Vagina (tissue), 2 donors: ENCODE data around the gene ABCA10. TPM values are rescaled to one million over a fixed set of nuclear protein-coding genes. Genes with fewer than 3 reads are reported as not detected.

Experiments
- DNase-seq, 2 donors: peaks; one replicate each; pipeline ENCODE4 v3.0.0-alpha.2; 2017; ENCODE audit errors: extremely low spot score in 2 of 2
- H3K27ac ChIP-seq: fragments of 200-600 bp; sonication (generic); one replicate; pipeline ENCODE4 v1.5.1; 2019
- H3K27me3 ChIP-seq: fragments of 200-600 bp; sonication (generic); one replicate; pipeline ENCODE4 v1.5.1; 2019
- H3K36me3 ChIP-seq, 2 donors: fragments of 200-600 bp; sonication (generic); one replicate each; pipeline ENCODE4 v1.5.1; 2017 to 2019
- H3K4me1 ChIP-seq: fragments of 200-600 bp; sonication (generic); one replicate; pipeline ENCODE4 v1.5.1; 2019
- H3K4me3 ChIP-seq, 2 donors: fragments of 200-600 bp; sonication (generic); 1 replicate in 1 of 2; 2 replicates in 1 of 2; pipeline ENCODE4 v1.5.1; 2016 to 2019
- H3K9me3 ChIP-seq: fragments of 200-600 bp; sonication (generic); one replicate; pipeline ENCODE4 v1.5.1; 2019
- POLR2A ChIP-seq, 2 donors: fragments of 450-650 bp; IDR thresholded peaks; one replicate each; pipeline ENCODE4 v1.6.1; 2017; ENCODE audit warnings: antibody characterized with exemption in 2 of 2, mild to moderate bottlenecking in 2 of 2, moderate library complexity in 2 of 2
- POLR2AphosphoS5 ChIP-seq, 2 donors: sonication (generic); formaldehyde crosslinking; IDR thresholded peaks; one replicate each; pipeline ENCODE4 v1.9.0; 2017; ENCODE audit warnings: antibody characterized with exemption in 2 of 2, mild to moderate bottlenecking in 2 of 2, low read depth in 1 of 2; ENCODE audit not compliant: insufficient read depth in 1 of 2
- intact Hi-C: fragments of 100-400 bp; cut with DNase I; formaldehyde crosslinking; loops from one replicate; pipeline ENCODE4 v1.15.1; 2023
- total RNA-seq: library from RNA; depleted of rRNA; stranded (reverse); fragments of >200 nt; gene quantifications from one replicate; pipeline ENCODE4 v1.2.3, GENCODE V29; 2016
- TF ChIP-seq, protein P1 (sequence below), 3 experiments: fragments of 450-650 bp in 2 of 3; fragments of 200-600 bp in 1 of 3; sonication (generic) in 1 of 3; IDR thresholded peaks; one replicate each; pipeline ENCODE4 v1.5.1; 2017 to 2019; ENCODE audit warnings: antibody characterized with exemption in 3 of 3, mild to moderate bottlenecking in 2 of 3, moderate library complexity in 2 of 3

The ABCA10 gene
- total RNA-seq, 1 donor from 2014 or later: 32.2 TPM

- no peak overlapping the region for H3K27ac ChIP-seq
- intact Hi-C loops: no loop called here
- no peaks in the 10 kb centered on the region for H3K36me3 ChIP-seq
- DNase-seq: no peak
- H3K9me3 ChIP-seq: peaks cover 4% of the 10 kb centered on the region
- TF ChIP-seq, protein P1, sequence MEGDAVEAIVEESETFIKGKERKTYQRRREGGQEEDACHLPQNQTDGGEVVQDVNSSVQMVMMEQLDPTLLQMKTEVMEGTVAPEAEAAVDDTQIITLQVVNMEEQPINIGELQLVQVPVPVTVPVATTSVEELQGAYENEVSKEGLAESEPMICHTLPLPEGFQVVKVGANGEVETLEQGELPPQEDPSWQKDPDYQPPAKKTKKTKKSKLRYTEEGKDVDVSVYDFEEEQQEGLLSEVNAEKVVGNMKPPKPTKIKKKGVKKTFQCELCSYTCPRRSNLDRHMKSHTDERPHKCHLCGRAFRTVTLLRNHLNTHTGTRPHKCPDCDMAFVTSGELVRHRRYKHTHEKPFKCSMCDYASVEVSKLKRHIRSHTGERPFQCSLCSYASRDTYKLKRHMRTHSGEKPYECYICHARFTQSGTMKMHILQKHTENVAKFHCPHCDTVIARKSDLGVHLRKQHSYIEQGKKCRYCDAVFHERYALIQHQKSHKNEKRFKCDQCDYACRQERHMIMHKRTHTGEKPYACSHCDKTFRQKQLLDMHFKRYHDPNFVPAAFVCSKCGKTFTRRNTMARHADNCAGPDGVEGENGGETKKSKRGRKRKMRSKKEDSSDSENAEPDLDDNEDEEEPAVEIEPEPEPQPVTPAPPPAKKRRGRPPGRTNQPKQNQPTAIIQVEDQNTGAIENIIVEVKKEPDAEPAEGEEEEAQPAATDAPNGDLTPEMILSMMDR (IDR thresholded peaks at IDR 0.05): no peak
- TF ChIP-seq POLR2AphosphoS5 (IDR thresholded peaks at IDR 0.05; ENCODE audit: insufficient read depth in 1 of 2, low read depth in 1 of 2): no peak
- TF ChIP-seq POLR2A (IDR thresholded peaks at IDR 0.05): no peak
- H3K4me1 ChIP-seq: no peaks in the 10 kb centered on the region
- H3K27me3 ChIP-seq: no peaks in the 10 kb centered on the region
- no peak overlapping the region for H3K4me3 ChIP-seq
These were observed 2.9 kb upstream of the ABCA10 start for GRCh38 chr17:69231521-69231920.

GRCh38 chr17:69230939-69231338 is 2.3 kb upstream of the ABCA10 start:
- H3K27ac ChIP-seq: no peak overlapping the region
- DNase-seq: no peak
- no peak overlapping the region for H3K4me3 ChIP-seq
- H3K36me3 ChIP-seq: no peaks in the 10 kb centered on the region
- intact Hi-C loops: no loop called here
- no peaks in the 10 kb centered on the region for H3K27me3 ChIP-seq
- no peaks in the 10 kb centered on the region for H3K4me1 ChIP-seq
- TF ChIP-seq, protein P1 (IDR thresholded peaks at IDR 0.05): no peak
- TF ChIP-seq POLR2A (IDR thresholded peaks at IDR 0.05) (no peak), POLR2AphosphoS5 (IDR thresholded peaks at IDR 0.05; ENCODE audit: insufficient read depth in 1 of 2, low read depth in 1 of 2) (no peak)
- peaks cover 4% of the 10 kb centered on the region for H3K9me3 ChIP-seq

GRCh38 chr17:69228018-69228417 is 606 bp downstream of the ABCA10 start:
- Histone ChIP-seq H3K36me3 (no peaks in the 10 kb centered on the region), H3K4me1 (peaks cover 4% of the 10 kb centered on the region), H3K4me3 (peak overlapping the region in 1 of 2 donors; percentile 21), H3K27me3 (no peaks in the 10 kb centered on the region), H3K27ac (peak overlapping the region; percentile 50), H3K9me3 (peaks cover 4% of the 10 kb centered on the region)
- intact Hi-C loops: no loop called here
- TF ChIP-seq, protein P1 (IDR thresholded peaks at IDR 0.05): no peak
- TF ChIP-seq POLR2A (IDR thresholded peaks at IDR 0.05): no peak
- TF ChIP-seq POLR2AphosphoS5 (IDR thresholded peaks at IDR 0.05; ENCODE audit: insufficient read depth in 1 of 2, low read depth in 1 of 2): no peak
- no peak for DNase-seq

DNA sequence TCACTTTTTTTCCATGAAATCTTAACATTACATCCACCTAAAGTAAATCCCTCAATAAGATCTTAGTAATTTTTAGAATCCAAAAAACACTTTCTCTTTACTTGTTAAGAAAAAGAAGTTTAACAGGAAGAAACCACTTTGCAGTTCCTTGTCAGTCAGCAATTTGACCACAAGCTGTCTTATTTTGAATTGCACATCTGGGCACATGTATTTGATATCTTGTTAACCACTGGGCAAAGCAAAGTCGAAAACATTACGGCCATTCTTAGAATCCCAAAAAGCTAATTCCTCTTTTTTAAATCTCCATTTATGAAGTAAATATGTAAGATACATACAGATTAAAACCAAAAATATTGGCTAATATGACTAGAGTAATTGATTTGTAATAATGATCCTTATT is 1.1 kb downstream of the ABCA10 start:
- TF ChIP-seq, protein P1 (IDR thresholded peaks at IDR 0.05): no peak
- no peak for TF ChIP-seq POLR2A (IDR thresholded peaks at IDR 0.05)
- TF ChIP-seq POLR2AphosphoS5 (IDR thresholded peaks at IDR 0.05; ENCODE audit: insufficient read depth in 1 of 2, low read depth in 1 of 2): no peak
- Histone ChIP-seq H3K36me3 (no peaks in the 10 kb centered on the region), H3K27me3 (no peaks in the 10 kb centered on the region), H3K4me3 (peak overlapping the region in 1 of 2 donors; percentile 21), H3K9me3 (peaks cover under 1% of the 10 kb centered on the region), H3K4me1 (peaks cover 4% of the 10 kb centered on the region), H3K27ac (peak overlapping the region; percentile 50)
- intact Hi-C loops: no loop called here
- DNase-seq: no peak

- no peak overlapping the region for H3K4me3 ChIP-seq
- TF ChIP-seq, protein P1 (IDR thresholded peaks at IDR 0.05): no peak
- no peak for TF ChIP-seq POLR2A (IDR thresholded peaks at IDR 0.05)
- no peak for TF ChIP-seq POLR2AphosphoS5 (IDR thresholded peaks at IDR 0.05; ENCODE audit: insufficient read depth in 1 of 2, low read depth in 1 of 2)
- no peaks in the 10 kb centered on the region for H3K9me3 ChIP-seq
- H3K27me3 ChIP-seq: no peaks in the 10 kb centered on the region
- peaks cover 4% of the 10 kb centered on the region for H3K4me1 ChIP-seq
- H3K27ac ChIP-seq: no peak overlapping the region
- peaks cover 0 to 6% of the 10 kb centered on the region in 2 donors for H3K36me3 ChIP-seq
- intact Hi-C loops: no loop called here
- no peak for DNase-seq
These were observed 4.8 kb downstream of the ABCA10 start for GRCh38 chr17:69223809-69224208.
